ENCODE data around the gene PTPRC.

Gene PTPRC

GRCh38 chr1:198629610-198630009, 9.2 kb upstream of the PTPRC start:
- TF ChIP-seq POLR2AphosphoS5 (IDR thresholded peaks at IDR 0.05; ENCODE audit: low read depth, low read length) (no peak), POU2F2 (IDR thresholded peaks at IDR 0.05; ENCODE audit: low read depth, low read length) (no peak), TAF1 (IDR thresholded peaks at IDR 0.05; ENCODE audit: low read depth, low read length) (no peak), POLR2A (IDR thresholded peaks at IDR 0.05; ENCODE audit: low read depth, low read length) (no peak), SPI1 (IDR thresholded peaks at IDR 0.05; ENCODE audit: low read depth, low read length) (no peak), PAX5 (IDR thresholded peaks at IDR 0.05; ENCODE audit: insufficient read depth, low read length, severe bottlenecking) (no peak)
- DNase-seq (ENCODE audit: insufficient read length, low spot score) = no peak
- peak; percentile 23 for FAIRE-seq

GRCh38 chr1:198630863-198631262, 8.0 kb upstream of the PTPRC start:
- TF ChIP-seq POU2F2 (IDR thresholded peaks at IDR 0.05; ENCODE audit: low read depth, low read length) (no peak), POLR2A (IDR thresholded peaks at IDR 0.05; ENCODE audit: low read depth, low read length) (no peak), POLR2AphosphoS5 (IDR thresholded peaks at IDR 0.05; ENCODE audit: low read depth, low read length) (no peak), TAF1 (IDR thresholded peaks at IDR 0.05; ENCODE audit: low read depth, low read length) (no peak), SPI1 (IDR thresholded peaks at IDR 0.05; ENCODE audit: low read depth, low read length) (no peak), PAX5 (IDR thresholded peaks at IDR 0.05; ENCODE audit: insufficient read depth, low read length, severe bottlenecking) (no peak)
- FAIRE-seq (peak; percentile 26), DNase-seq (ENCODE audit: insufficient read length, low spot score) (no peak)

- TF ChIP-seq POLR2A (IDR thresholded peaks at IDR 0.05; ENCODE audit: low read depth, low read length) = no peak
- no peak for TF ChIP-seq POLR2AphosphoS5 (IDR thresholded peaks at IDR 0.05; ENCODE audit: low read depth, low read length)
- no peak for TF ChIP-seq POU2F2 (IDR thresholded peaks at IDR 0.05; ENCODE audit: low read depth, low read length)
- no peak for TF ChIP-seq TAF1 (IDR thresholded peaks at IDR 0.05; ENCODE audit: low read depth, low read length)
- no peak for TF ChIP-seq SPI1 (IDR thresholded peaks at IDR 0.05; ENCODE audit: low read depth, low read length)
- no peak for TF ChIP-seq PAX5 (IDR thresholded peaks at IDR 0.05; ENCODE audit: insufficient read depth, low read length, severe bottlenecking)
- FAIRE-seq (no peak), DNase-seq (ENCODE audit: insufficient read length, low spot score) (no peak)
These were observed 7.5 kb upstream of the PTPRC start for GRCh38 chr1:198631292-198631691.

- no peak for TF ChIP-seq POLR2A (IDR thresholded peaks at IDR 0.05; ENCODE audit: low read depth, low read length)
- TF ChIP-seq PAX5 (IDR thresholded peaks at IDR 0.05; ENCODE audit: insufficient read depth, low read length, severe bottlenecking) = no peak
- FAIRE-seq (no peak), DNase-seq (ENCODE audit: insufficient read length, low spot score) (no peak)
These were observed 6.8 kb upstream of the PTPRC start for GRCh38 chr1:198632007-198632406.

- TF ChIP-seq SPI1 (IDR thresholded peaks at IDR 0.05; ENCODE audit: low read depth, low read length) = peak; percentile 85
- no peak for TF ChIP-seq PAX5 (IDR thresholded peaks at IDR 0.05; ENCODE audit: insufficient read depth, low read length, severe bottlenecking)
- FAIRE-seq = no peak
- DNase-seq (ENCODE audit: insufficient read length, low spot score) = no peak
These were observed 5.1 kb upstream of the PTPRC start for GRCh38 chr1:198633675-198634121.

GRCh38 chr1:198635964-198636363, 2.9 kb upstream of the PTPRC start:
- FAIRE-seq = peak; percentile 51
- TF ChIP-seq POLR2AphosphoS5 (IDR thresholded peaks at IDR 0.05; ENCODE audit: low read depth, low read length) (no peak), POLR2A (IDR thresholded peaks at IDR 0.05; ENCODE audit: low read depth, low read length) (no peak), POU2F2 (IDR thresholded peaks at IDR 0.05; ENCODE audit: low read depth, low read length) (no peak), PAX5 (IDR thresholded peaks at IDR 0.05; ENCODE audit: insufficient read depth, low read length, severe bottlenecking) (no peak), TAF1 (IDR thresholded peaks at IDR 0.05; ENCODE audit: low read depth, low read length) (no peak), SPI1 (IDR thresholded peaks at IDR 0.05; ENCODE audit: low read depth, low read length) (no peak)
- DNase-seq (ENCODE audit: insufficient read length, low spot score) = no peak

GRCh38 chr1:198636391-198636790, 2.4 kb upstream of the PTPRC start:
- DNase-seq (ENCODE audit: insufficient read length, low spot score) (no peak), FAIRE-seq (peak; percentile 72)

GRCh38 chr1:198637157-198637556, 1.7 kb upstream of the PTPRC start:
- FAIRE-seq (no peak), DNase-seq (ENCODE audit: insufficient read length, low spot score) (no peak)
- TF ChIP-seq PAX5 (IDR thresholded peaks at IDR 0.05; ENCODE audit: insufficient read depth, low read length, severe bottlenecking) = no peak
- TF ChIP-seq POLR2A (IDR thresholded peaks at IDR 0.05; ENCODE audit: low read depth, low read length) = no peak

More at GRCh38 chr1:198636391-198636790, 2.4 kb upstream of the PTPRC start:
- TF ChIP-seq POLR2A (IDR thresholded peaks at IDR 0.05; ENCODE audit: low read depth, low read length) (no peak), PAX5 (IDR thresholded peaks at IDR 0.05; ENCODE audit: insufficient read depth, low read length, severe bottlenecking) (no peak), POU2F2 (IDR thresholded peaks at IDR 0.05; ENCODE audit: low read depth, low read length) (no peak), TAF1 (IDR thresholded peaks at IDR 0.05; ENCODE audit: low read depth, low read length) (no peak), SPI1 (IDR thresholded peaks at IDR 0.05; ENCODE audit: low read depth, low read length) (no peak), POLR2AphosphoS5 (IDR thresholded peaks at IDR 0.05; ENCODE audit: low read depth, low read length) (no peak)

- FAIRE-seq (no peak), DNase-seq (ENCODE audit: insufficient read length, low spot score) (no peak)
- TF ChIP-seq TAF1 (IDR thresholded peaks at IDR 0.05; ENCODE audit: low read depth, low read length) = no peak
- no peak for TF ChIP-seq POU2F2 (IDR thresholded peaks at IDR 0.05; ENCODE audit: low read depth, low read length)
- no peak for TF ChIP-seq SPI1 (IDR thresholded peaks at IDR 0.05; ENCODE audit: low read depth, low read length)
These were observed 863 bp upstream of the PTPRC start for GRCh38 chr1:198637916-198638437.

- no peak for DNase-seq (ENCODE audit: insufficient read length, low spot score)
These were observed 399 bp upstream of the PTPRC start for GRCh38 chr1:198638441-198638840.

More at GRCh38 chr1:198638441-198638840, 399 bp upstream of the PTPRC start:
- TF ChIP-seq POLR2AphosphoS5 (IDR thresholded peaks at IDR 0.05; ENCODE audit: low read depth, low read length) = no peak
- TF ChIP-seq POU2F2 (IDR thresholded peaks at IDR 0.05; ENCODE audit: low read depth, low read length) = no peak
- TF ChIP-seq TAF1 (IDR thresholded peaks at IDR 0.05; ENCODE audit: low read depth, low read length) = no peak
- no peak for TF ChIP-seq SPI1 (IDR thresholded peaks at IDR 0.05; ENCODE audit: low read depth, low read length)
- no peak for TF ChIP-seq PAX5 (IDR thresholded peaks at IDR 0.05; ENCODE audit: insufficient read depth, low read length, severe bottlenecking)
- TF ChIP-seq POLR2A (IDR thresholded peaks at IDR 0.05; ENCODE audit: low read depth, low read length) = no peak
- no peak for FAIRE-seq

All from GM12891 (cell line).